Hepatocyte (in vitro differentiated cells): ENCODE measurements around the gene ARRB1. TPM values are rescaled to one million over a fixed set of nuclear protein-coding genes. Genes with fewer than 3 reads are reported as not detected.

ENCODE experiments used
- DNase-seq: peaks from one replicate; pipeline ENCODE4 v3.0.0-alpha.2; 2016; ENCODE audit warnings: low spot score
- H2AFZ ChIP-seq: fragments of 200-600 bp; sonication (generic); 2 replicates; pipeline ENCODE4 v1.6.0; 2016; ENCODE audit warnings: antibody characterized with exemption, mild to moderate bottlenecking
- H3K27ac ChIP-seq: fragments of 200-600 bp; sonication (generic); 2 replicates; pipeline ENCODE4 v1.5.1; 2016; ENCODE audit warnings: mild to moderate bottlenecking
- H3K27me3 ChIP-seq: fragments of 200-600 bp; sonication (generic); 2 replicates; pipeline ENCODE4 v1.6.1; 2016
- H3K36me3 ChIP-seq: fragments of 200-600 bp; sonication (generic); replicated peaks from 2 replicates; pipeline ENCODE4 v1.5.1; 2016; ENCODE audit warnings: low read depth; ENCODE audit not compliant: insufficient read depth
- H3K4me1 ChIP-seq: fragments of 200-600 bp; sonication (generic); 2 replicates; pipeline ENCODE4 v1.5.1; 2016; ENCODE audit warnings: mild to moderate bottlenecking, moderate library complexity; ENCODE audit not compliant: insufficient read depth
- H3K4me2 ChIP-seq: fragments of 200-600 bp; sonication (generic); 2 replicates; pipeline ENCODE4 v1.6.0; 2016
- H3K4me3 ChIP-seq: fragments of 200-600 bp; sonication (generic); 2 replicates; pipeline ENCODE4 v1.5.1; 2016; ENCODE audit warnings: mild to moderate bottlenecking
- H3K79me2 ChIP-seq: fragments of 200-600 bp; sonication (generic); 2 replicates; pipeline ENCODE4 v1.6.0; 2017; ENCODE audit warnings: mild to moderate bottlenecking
- H3K9me2 ChIP-seq: fragments of 200-600 bp; sonication (generic); replicated peaks from 2 replicates; pipeline ENCODE4 v1.6.0; 2017; ENCODE audit warnings: mild to moderate bottlenecking; ENCODE audit not compliant: insufficient read depth
- H3K9me3 ChIP-seq: fragments of 200-600 bp; sonication (generic); 2 replicates; pipeline ENCODE4 v1.5.1; 2016; ENCODE audit warnings: low read depth, mild to moderate bottlenecking
- H4K20me1 ChIP-seq: fragments of 200-600 bp; sonication (generic); 2 replicates; pipeline ENCODE4 v1.6.0; 2016; ENCODE audit warnings: mild to moderate bottlenecking; ENCODE audit not compliant: insufficient read depth, poor library complexity, severe bottlenecking
- CTCF ChIP-seq: fragments of 200-600 bp; sonication (generic); IDR thresholded peaks from 2 replicates; pipeline ENCODE4 v1.5.1; 2016; ENCODE audit warnings: antibody characterized with exemption, mild to moderate bottlenecking; ENCODE audit not compliant: poor library complexity
- EZH2 ChIP-seq: fragments of 200-600 bp; sonication (generic); IDR thresholded peaks from 2 replicates; pipeline ENCODE4 v1.6.1; 2016; ENCODE audit warnings: antibody characterized with exemption, mild to moderate bottlenecking, borderline replicate concordance
- EZH2phosphoT487 ChIP-seq: fragments of 200-600 bp; sonication (generic); IDR thresholded peaks from one replicate; pipeline ENCODE4 v1.6.1; 2018; ENCODE audit warnings: antibody characterized with exemption, mild to moderate bottlenecking, low read depth, moderate library complexity; ENCODE audit not compliant: unreplicated experiment, severe bottlenecking
- WGBS: methylation state at CpG from one replicate; pipeline ENCODE4 v1.1.6; 2016; ENCODE audit warnings: low lambda C conversion rate; ENCODE audit errors: missing lambda C conversion rate; 5-methylcytosine and 5-hydroxymethylcytosine counted together
- polyA plus RNA-seq: library from polyadenylated mRNA; unstranded; fragments of >200 nt; fragmentation: Nextera tagmentation; extraction: Ambion mirVana; gene quantifications from 2 replicates; pipeline ENCODE4 v1.2.1, GENCODE V29; 2016
- total RNA-seq: library from RNA; depleted of rRNA; stranded (reverse); fragments of >200 nt; gene quantifications from 2 replicates; pipeline ENCODE4 v1.2.3, GENCODE V29; 2014

Gene ARRB1
- total and polyA plus RNA-seq, 2 experiments from 2014 or later, result 16.2 to 83.2 TPM

- peak; percentile 90 for DNase-seq
- no peaks in the 10 kb centered on the region for H3K79me2 ChIP-seq
- no peaks in the 10 kb centered on the region for H3K27me3 ChIP-seq
- no peak overlapping the region for H2AFZ ChIP-seq
- no peaks in the 10 kb centered on the region for H3K9me2 ChIP-seq
- H3K9me3 ChIP-seq, result no peaks in the 10 kb centered on the region
- TF ChIP-seq CTCF, result peak; percentile 99
- no peak for TF ChIP-seq EZH2phosphoT487
- no peak for TF ChIP-seq EZH2
- no peak overlapping the region for H3K4me3 ChIP-seq
- peak overlapping the region; percentile 50 for H3K4me2 ChIP-seq
- H3K36me3 ChIP-seq, result no peaks in the 10 kb centered on the region
- WGBS, result 28% methylated on average over 24 of the region's 24 CpGs
- H3K4me1 ChIP-seq, result peaks cover 27% of the 10 kb centered on the region
- no peaks in the 10 kb centered on the region for H4K20me1 ChIP-seq
- no peak overlapping the region for H3K27ac ChIP-seq
Measured at GRCh38 chr11:75384438-75385080, 33.1 kb upstream of the ARRB1 start.

- no peaks in the 10 kb centered on the region for H3K9me3 ChIP-seq
- H3K27ac ChIP-seq, result no peak overlapping the region
- no peaks in the 10 kb centered on the region for H4K20me1 ChIP-seq
- H3K4me1 ChIP-seq, result peaks cover 24% of the 10 kb centered on the region
- no peaks in the 10 kb centered on the region for H3K79me2 ChIP-seq
- no peaks in the 10 kb centered on the region for H3K9me2 ChIP-seq
- DNase-seq, result no peak
- 68% methylated on average over 3 of the region's 3 CpGs for WGBS
- H3K4me3 ChIP-seq, result no peak overlapping the region
- no peaks in the 10 kb centered on the region for H3K27me3 ChIP-seq
- H3K36me3 ChIP-seq, result no peaks in the 10 kb centered on the region
- no peak overlapping the region for H3K4me2 ChIP-seq
- no peak for TF ChIP-seq EZH2phosphoT487
- no peak for TF ChIP-seq CTCF
- TF ChIP-seq EZH2, result no peak
- no peak overlapping the region for H2AFZ ChIP-seq
Measured at GRCh38 chr11:75383246-75383645, 31.8 kb upstream of the ARRB1 start.

- Histone ChIP-seq H2AFZ (no peak overlapping the region), H3K27ac (peak overlapping the region; percentile 80)
- WGBS, result 63% methylated on average over 7 of the region's 7 CpGs
Measured at GRCh38 chr11:75380716-75381420, 29.4 kb upstream of the ARRB1 start.

More at GRCh38 chr11:75380716-75381420, 29.4 kb upstream of the ARRB1 start:
- H3K4me1 ChIP-seq, result peaks cover 16% of the 10 kb centered on the region
- H4K20me1 ChIP-seq, result no peaks in the 10 kb centered on the region
- TF ChIP-seq EZH2, result no peak
- no peak for TF ChIP-seq CTCF
- no peak for TF ChIP-seq EZH2phosphoT487
- H3K27me3 ChIP-seq, result no peaks in the 10 kb centered on the region
- no peaks in the 10 kb centered on the region for H3K9me3 ChIP-seq
- no peaks in the 10 kb centered on the region for H3K79me2 ChIP-seq
- DNase-seq, result peak; percentile 73
- no peaks in the 10 kb centered on the region for H3K36me3 ChIP-seq
- no peaks in the 10 kb centered on the region for H3K9me2 ChIP-seq
- no peak overlapping the region for H3K4me2 ChIP-seq
- H3K4me3 ChIP-seq, result no peak overlapping the region
